ENCODE data around the gene PTPN4.
"Not testable (repeated sequence)": the region's sequence is repeated elsewhere in the genome, so short reads cannot be mapped to it uniquely, and the experiment has no call there.

PTPN4 gene

DNA sequence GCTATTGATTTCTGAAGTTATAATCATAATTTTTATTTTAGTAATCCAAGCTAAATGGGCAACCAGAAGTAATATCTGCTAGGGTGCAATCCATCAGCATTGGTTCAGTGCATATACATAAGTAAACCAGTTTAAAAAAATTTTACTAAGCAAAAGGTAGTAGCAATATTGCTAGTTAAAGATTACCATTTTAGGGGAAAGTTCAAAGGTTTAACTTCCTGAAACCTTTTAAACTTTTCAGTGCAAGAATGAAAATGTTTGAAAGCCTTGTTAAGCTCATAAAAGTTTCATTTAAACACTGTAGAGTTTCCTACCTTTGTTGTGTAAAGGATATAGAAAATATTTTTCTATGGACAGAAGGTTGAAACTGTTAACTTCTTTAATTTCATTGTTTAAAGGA, 222.2 kb downstream of the PTPN4 start:
- DNase-seq: no peak

DNA sequence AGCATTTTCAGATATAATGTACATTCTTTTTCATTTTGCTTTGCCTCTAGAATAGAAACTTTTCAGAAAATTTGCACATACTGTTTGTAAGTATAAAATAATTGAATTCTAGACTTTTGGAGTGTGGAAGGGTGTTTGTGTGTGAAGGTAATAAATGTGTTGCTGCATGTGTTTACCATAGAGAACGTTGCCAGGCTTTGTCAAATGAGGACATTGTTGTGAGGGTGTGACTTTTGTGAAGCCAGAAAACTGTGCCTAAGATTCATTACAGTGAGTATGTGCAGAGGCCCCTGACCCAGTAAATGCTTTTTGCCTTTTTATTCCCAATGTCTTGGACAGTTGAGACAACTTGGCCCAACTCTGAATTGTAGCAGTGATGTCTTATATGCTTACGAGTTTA, 222.8 kb downstream of the PTPN4 start:
- DNase-seq: no peak

DNA sequence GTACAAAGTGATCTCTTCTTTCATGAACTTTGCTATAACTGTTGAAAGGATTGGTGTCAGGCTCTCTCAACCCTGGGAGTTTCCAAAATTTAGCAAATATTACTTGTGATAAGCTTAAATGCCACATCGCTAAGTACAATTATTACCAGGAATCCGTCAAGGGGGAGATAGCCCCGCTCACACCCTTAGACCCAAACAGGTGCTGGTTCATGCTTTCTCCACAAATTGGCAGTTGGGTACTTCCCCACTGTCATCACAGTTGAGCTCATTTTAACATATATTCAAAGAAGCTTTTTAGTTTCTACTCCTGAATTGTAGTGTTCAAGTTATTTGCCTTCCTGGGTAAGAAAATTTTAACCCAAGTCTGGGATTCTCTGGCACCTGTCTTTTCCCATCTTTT, 223.4 kb downstream of the PTPN4 start:
- no peak for DNase-seq

DNA sequence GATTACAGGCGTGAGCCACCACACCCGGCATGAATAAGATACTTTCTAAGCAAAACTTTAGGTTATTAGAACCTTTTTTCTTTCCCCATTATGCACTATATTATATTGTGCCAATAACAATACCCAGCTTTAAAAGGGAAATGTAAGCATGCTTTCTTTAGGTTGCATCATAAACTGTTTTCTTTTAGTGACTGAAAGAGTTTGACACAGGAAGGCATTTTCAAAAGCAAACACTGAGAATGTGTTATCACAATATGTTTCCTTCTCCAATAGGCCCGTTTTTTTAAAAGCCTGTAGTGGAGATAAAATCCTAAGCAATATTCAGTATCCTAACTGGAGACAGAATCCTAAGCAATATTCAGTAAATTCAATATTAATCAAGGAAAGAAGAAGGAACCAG, 236.4 kb downstream of the PTPN4 start:
- DNase-seq: no peak

DNA sequence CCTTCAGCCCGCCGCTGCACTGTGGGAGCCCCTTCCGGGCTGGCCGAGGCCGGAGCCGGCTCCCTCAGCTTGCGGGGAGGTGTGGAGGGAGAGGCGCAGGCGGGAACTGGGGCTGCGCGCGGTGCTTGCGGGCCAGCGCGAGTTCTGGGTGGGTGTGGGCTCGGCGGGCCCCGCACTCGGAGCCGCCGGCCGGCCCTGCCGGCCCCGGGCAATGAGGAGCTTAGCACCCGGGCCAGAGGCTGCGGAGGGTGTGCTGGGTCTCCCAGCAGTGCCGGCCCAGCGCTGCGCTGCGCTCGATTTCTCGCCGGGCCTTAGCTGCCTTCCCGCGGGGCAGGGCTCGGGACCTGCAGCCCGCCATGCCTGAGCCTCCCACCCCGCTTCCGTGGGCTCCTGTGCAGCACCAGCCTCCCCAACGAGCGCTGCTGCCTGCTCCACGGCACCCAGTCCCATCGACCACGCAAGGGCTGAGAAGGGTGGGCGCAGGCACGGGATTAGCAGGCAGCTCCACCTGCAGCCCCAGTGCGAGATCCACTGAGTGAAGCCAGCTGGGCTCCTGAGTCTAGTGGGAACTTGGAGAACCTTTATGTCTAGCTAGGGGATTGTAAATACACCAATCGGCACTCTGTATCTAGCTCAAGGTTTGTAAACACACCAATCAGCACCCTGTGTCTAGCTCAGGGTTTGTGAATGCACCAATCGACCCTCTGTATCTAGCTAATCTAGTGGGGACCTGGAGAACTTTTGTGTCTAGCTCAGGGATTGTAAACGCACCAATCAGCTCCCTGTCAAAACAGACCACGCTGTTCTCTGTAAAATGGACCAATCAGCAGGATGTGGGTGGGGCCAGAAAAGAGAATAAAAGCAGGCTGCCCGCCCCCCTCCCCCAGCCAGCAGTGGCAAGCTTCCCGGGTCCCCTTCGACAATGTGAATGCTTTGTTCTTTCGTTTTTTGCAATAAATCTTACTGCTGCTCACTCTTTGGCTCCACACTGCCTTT, 237.5 kb downstream of the PTPN4 start:
- not testable (repeated sequence) for DNase-seq

DNA sequence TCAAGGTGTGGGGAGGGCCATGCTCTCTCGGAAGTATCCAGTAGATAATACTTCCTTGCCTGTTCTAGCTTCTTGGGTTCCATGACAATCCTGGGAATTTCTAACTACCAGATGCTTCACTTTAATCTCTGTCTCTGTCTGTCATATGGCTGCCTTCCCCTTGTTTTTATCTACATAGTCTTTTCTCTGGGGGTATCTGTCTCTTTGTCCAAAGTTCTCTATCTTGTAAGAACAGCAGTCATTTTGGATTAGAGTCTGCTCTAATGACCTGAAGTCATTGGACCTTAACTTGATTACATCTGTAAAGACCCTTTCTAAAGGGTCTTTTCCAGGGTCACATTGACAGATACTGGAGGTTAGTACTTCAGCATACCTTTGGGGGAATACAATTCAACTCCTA, 241.7 kb downstream of the PTPN4 start:
- DNase-seq: no peak

DNA sequence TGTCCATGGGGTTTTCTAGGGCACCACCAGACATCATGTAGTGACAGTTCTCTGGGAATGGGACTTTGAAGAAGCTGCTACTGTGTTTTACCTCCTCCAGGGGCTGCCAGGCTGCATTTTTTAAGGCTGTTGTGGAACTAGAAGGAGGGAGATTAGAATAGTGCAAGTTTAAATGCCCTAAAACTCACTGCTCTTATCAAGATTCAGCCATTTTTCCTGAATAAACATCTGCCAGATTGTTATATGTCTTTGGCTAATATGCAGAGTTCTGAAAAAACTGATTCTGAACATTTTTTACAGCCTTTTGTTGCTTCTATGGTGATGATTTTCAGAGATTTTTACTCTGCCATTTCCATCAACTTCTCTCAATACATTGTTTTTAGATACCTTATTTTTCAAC, 244.5 kb downstream of the PTPN4 start:
- DNase-seq: no peak

DNA sequence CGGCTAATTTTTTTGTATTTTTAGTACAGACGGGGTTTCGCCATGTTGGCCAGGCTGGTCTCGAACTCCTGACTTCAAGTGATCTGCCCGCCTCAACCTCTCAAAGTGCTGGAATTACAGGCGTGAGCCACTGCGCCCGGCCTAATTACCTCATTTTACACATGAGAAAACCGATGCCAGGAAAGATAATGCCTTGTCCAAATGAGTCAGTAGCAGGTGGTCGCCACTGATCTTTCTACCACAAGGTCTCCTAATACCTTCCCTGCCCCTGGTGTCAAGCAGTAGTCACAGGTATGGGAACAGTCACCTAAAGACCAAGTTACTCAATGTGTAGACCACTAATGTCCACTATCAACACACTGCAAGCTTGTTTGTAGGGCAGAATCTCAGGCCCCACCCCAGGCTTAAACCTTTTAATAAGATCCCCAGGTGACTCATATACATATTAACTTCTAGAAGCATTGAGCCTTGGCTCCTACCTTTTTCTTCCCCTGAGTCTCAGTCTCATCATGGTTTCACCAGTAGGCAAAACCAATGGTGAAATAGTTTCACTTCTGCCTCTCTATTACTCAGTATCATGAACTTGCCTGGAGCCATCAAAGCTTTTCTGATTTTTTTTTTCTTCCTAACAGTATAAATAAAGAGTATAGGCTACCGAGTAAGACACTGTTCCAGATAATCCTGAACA, 246.3 kb downstream of the PTPN4 start:
- DNase-seq: peak; percentile 36

DNA sequence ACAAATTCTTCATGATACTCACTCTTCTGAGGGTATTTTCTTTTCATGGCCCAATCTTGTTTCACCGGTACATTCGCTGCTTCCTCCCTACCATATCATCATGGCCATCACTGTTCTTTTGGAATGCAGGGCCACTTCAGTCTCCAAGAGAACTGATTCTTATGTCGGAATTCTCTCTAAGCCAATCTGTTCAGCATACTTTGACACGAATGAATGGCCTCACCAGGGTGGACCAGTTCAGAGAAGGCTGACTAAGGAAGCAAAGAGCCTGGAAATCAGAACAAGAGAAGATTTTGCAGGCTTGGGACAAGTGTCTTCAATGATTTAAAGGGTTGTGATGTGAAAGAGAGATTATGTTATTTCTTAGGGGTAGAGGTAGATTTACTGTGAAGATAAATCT, 248.1 kb downstream of the PTPN4 start:
- DNase-seq: no peak

DNA sequence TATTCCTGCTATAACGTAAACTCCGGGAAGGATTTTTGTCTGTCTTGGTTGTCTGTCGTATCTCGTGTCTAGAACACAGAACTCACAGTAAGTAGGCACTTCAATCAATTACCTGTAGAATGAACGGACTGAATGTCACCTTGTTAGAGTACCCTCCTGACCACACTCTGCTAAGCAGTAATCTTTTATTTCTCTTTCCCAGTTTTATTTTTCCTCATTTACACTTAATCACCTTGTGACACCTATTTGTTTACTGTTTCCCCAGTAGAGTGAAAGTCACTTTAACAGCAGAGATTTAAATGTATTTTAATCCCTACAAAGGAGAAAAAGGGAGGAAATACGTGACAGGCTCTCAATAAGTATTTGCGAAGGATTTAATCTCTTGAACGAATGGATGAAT, 252.6 kb downstream of the PTPN4 start:
- no peak for DNase-seq

DNA sequence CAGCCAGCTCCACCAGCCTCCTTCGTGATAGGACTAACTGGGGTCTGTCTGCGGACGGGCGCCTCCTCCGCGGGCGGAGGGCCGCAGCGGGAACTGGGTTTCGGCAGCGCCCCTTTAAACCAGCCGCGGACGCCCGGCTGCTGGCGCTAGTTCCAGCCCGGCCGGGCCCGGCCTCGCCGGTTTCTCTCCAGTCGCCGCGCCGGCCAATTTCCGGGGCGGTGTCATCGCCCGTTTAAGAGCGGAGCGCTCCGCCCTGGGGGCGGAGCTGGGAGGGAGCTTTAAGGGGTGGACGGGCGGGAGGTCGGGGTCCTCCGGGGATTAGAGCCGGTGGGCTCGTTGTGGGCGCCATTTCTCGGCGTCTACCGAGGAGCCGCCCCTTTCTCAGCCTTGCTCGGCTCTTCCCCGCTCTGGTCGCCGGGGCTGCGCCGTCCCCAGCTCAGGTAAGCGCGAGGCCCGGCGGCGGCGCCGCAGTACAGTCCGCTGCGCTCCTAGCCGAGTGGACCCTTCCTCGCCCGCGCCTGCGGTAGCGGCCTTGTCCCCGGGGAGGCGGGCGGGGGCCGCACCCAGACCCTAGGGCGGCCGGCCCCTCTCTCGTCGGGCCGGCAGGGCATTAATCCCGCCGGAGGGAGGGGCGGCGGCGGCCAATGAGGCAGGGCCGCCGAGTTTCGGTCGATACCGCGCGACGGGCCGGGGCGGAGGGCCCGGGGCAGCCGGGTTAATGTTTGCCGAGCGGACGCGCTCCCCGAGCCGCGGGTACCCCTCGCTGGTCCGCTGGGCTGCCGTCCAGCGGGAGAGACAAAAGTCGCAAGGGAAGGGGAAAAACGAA, 253.3 kb downstream of the PTPN4 start, which contains the start of gene EPB41L5:
Gene EPB41L5, plus strand, starts transcription at position 307 of the 826 bp plus-strand sequence. CDS start 6,008 bp downstream, outside the sequence.
- DNase-seq: peak; percentile 90

DNA sequence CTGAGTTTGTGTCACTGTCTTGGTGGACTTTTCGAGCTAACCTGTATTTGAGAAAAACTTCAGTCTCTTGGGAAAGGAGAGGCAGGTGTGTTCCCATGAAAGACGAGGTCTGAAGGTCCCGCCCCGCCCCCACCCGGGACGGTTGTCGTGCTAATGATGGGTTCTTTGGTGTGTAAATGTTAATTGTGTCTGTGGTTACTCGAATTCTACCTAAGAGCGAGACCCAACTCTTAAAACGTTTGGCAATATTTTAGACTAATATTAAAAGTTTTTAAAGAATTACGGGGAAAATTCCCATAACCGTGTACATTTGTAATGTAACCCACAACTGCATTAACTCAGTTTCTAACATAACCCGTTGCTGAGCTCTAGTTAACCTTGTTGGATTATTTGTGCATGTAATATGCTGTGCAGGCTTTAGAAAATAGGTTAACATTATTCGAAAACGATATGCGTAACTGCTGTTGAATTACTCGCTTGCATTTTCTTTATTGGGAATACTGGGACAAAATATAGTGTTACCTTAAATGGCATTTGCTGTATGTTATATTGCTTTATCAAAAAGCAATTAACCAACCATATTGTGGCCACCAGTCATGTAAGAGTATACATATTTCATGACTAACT, 254.0 kb downstream of the PTPN4 start:
- no peak for DNase-seq

DNA sequence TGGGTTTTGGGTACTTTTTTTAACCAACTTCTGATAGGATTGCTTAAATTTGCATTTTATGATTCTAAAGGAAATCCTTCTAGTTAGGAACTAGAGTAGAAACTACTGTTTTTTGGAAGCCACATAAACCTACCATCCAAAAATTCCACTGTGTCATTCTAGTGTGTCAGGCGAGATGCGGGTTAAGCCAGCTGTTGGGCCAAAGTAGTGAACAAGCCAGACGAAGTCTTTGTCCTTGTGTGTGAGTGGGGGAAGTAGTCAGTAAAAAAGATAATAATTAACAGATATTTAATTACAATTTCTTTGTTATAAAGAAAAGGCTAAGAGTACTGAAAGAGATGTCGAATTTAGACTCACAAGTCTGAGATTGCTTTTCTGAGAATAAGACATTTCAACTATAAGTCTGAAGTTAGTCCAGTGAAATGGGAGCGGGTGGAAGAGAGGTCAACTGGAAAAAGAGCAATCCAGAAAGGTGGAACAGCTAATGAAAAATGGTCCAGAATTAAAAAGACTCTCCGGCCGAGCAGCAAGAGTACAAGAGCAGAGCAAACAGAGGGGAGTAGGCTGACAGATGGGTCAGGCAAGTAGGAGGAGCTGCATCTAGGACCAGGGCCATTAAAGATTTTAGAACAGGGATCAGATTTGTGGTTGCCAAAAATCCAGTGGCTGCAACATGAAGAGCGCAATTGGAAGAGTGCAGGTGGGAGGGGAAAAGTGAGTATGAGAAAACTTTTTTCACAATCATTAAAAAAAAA, 254.7 kb downstream of the PTPN4 start:
- no peak for DNase-seq

DNA sequence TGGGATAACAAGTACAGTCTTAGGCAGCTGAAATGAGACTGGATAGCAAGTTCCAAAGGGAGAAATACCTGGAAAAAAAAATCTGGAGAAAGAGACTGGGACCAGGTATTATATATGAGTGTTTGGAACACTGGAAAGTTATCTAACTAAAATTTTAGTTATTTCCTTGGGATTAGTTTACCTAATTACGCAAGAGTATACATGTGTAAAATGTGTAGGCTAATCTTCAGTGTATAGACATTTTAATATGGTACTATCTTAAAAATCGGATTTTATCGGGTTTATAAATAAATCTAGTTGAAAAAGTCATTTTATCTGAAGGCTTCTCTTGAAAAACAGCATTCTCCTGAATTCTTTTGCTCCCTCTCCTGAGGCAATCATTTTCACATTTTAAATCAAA, 257.1 kb downstream of the PTPN4 start:
- DNase-seq: no peak

DNA sequence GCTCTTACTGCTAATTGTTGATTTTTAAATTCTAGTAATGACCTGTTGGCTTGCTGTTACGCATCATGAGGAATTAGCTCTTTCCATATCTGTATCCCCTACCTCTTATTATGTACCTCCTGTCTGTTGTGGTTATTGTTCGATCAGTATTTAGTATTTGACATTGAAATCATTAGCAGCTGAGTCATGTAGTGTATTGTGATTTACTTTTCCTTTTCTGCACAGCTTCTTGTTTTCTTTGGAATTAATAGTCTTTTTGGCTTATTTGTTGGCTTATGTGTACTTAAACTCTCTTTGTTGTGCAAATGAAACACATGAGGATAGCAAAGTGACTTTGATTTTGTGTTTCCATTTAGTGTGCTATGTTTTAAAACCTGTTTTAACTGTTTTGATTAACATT, 257.5 kb downstream of the PTPN4 start:
- DNase-seq: no peak

DNA sequence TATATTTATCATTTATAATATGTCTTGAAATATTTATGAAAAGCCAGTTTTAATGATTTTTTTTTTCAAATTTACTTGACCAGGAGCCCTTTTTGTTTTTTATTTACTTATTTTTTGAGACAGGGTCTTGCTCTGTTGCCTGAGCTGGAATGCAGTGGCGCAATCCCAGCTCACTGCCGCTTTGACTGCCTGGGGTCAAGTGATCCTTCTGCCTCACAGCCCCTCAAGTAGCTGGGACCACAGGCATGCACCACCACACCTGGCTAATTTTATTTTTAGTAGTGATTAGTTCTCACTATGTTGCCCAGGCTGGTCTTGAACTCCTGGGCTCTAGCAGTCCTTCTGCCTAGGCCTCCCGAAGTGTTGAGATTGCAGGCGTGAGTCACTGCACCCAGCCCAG, 258.8 kb downstream of the PTPN4 start:
- DNase-seq: no peak

DNA sequence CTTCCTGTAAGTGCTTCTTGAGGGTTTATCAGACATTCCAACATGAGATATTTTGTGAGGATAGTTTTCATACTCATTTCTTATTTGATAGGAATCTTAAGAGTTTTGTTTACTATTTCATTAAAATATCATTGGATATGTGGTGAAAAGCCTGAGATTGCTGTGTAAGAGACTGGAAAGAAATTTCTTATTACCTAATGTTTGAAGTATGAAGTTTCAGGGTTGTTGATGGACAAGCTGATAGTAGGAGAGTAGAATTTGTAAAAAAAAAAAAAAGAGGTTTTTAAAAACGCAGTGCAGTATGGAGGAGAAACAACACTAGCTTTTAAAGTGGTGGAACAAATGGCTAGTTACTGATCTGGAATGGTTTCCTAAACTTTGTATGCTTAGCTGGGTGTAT, 260.8 kb downstream of the PTPN4 start:
- DNase-seq: no peak

DNA sequence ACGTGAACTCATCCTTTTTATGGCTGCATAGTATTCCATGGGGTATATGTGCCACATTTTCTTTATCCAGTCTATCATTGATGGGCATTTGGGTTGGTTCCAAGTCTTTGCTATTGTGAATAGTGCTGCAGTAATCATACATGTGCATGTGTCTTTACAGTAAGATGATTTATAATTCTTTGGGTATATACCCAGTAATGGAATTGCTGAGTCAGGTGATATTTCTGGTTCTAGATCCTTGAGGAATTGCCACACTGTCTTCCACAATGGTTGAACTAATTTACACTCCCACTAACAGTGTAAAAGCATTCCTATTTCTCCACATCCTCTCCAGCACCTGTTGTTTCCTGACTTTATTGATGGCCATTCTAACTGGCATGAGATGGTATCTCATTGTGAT, 262.8 kb downstream of the PTPN4 start:
- not testable (repeated sequence) for DNase-seq

DNA sequence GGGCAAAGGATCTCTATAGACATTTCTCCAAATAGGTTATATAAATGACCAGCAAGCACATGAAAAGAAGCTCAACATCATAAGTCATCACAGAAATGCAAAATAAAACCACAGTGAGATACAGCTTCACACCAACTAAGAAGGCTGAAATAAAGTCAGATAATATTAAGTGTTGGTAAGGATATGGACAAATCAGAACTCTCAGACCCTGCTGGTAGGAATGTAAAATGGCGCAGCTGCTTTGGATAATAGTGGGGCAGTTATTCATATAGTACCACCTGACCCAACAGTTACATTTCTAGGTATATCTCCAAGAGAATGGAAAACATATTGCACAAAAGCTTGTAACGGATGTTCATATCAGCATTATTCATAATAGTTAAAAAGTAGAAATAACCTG, 267.2 kb downstream of the PTPN4 start:
- no peak for DNase-seq

DNA sequence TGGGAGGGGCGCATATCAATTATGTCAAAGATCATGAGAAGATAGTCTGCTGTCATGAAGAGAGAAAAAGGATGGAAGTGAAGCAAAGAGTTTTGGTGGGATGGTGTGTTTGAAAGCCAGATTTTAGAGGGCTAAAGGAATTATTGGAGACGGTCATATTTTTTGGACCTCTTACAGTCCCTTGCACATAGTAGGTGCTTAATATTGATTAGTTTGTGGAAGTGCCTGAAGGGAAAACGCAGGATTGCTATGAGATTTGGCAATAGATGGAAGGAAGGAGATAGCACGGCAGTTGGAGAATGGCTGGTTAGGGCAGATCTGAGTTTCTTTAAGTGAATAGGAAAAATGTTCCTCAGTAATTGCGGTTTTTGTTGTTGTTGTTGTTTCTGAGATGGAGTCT, 269.1 kb downstream of the PTPN4 start:
- DNase-seq: no peak

DNA sequence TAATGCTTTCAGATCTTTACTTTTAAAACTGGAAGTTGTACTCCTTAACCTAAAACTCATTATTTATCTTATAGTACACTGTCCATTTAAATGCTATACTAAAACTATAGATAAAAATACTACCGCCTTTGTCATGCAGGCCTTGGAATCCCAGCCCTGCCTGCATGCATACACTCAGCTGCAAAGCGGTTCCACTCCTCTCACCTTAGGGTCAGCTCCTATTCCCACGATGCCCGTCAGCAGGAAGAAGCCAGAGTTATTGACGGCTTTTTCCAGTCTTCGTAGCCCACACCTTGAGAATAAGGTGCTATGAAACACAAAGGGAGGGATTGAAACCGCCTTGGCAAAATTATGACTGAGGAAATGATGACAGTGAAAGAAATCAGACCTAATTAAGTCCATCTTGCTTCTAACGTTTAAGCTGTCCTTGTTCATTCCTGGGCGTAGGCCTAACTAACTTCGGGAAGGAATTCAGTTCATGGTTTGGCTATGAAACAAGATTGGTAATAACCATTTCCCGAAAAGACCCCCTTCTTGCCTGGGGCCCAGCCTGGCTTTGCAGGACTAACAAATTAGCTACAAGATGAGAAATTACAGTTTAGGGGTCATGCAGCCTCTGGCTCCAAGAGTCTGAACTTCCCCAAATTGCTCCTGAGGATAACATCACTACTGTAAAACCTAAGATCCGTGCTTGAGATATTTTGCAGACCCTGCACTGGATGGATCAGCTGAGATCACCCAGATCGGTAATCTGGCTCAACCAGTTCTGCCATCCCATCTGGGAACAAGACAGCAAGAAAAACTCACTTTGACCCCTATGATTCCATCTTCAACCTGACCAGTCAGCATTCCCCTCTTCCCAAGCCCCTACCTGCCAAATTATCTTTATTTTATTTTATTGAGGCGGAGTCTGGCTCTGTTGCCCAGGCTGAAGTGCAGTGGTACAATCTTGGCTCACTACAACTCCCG, 270.2 kb downstream of the PTPN4 start:
- no peak for DNase-seq
